GM21367 (cell line): ENCODE results near the gene XCL2.
"Not testable (repeated sequence)": the region's sequence is repeated elsewhere in the genome, so short reads cannot be mapped to it uniquely, and the experiment has no call there.

Experiments
- ATAC-seq: cut with Tn5 transposase; IDR thresholded peaks from one replicate; pipeline ENCODE4 v1.9.1; 2021; ENCODE audit not compliant: unreplicated experiment

Gene XCL2

DNA sequence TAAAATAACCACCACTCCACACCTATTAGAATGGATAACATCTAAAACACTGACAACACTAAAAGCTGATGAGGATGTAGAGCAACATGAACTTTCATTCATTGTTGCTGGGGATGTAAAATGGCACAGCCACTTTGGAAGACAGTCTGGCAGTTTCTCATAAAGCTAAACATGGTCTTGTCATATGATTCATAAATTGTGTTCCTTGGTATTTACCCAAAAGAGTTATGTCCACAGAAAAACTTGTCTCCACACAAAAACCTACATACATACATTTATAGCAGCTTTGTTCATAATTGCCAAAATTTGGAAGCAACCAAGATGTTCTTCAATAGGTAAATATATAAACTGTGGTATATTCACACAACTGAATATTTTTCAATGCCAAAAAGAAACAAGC lies 16.6 kb upstream of the XCL2 start:
- ATAC-seq, result no peak

GRCh38 chr1:168556647-168557046 lies 12.8 kb upstream of the XCL2 start:
- ATAC-seq, result no peak

GRCh38 chr1:168555508-168556046 lies 11.8 kb upstream of the XCL2 start:
- no peak for ATAC-seq

GRCh38 chr1:168554603-168555483 lies 11.0 kb upstream of the XCL2 start:
- no peak for ATAC-seq

DNA sequence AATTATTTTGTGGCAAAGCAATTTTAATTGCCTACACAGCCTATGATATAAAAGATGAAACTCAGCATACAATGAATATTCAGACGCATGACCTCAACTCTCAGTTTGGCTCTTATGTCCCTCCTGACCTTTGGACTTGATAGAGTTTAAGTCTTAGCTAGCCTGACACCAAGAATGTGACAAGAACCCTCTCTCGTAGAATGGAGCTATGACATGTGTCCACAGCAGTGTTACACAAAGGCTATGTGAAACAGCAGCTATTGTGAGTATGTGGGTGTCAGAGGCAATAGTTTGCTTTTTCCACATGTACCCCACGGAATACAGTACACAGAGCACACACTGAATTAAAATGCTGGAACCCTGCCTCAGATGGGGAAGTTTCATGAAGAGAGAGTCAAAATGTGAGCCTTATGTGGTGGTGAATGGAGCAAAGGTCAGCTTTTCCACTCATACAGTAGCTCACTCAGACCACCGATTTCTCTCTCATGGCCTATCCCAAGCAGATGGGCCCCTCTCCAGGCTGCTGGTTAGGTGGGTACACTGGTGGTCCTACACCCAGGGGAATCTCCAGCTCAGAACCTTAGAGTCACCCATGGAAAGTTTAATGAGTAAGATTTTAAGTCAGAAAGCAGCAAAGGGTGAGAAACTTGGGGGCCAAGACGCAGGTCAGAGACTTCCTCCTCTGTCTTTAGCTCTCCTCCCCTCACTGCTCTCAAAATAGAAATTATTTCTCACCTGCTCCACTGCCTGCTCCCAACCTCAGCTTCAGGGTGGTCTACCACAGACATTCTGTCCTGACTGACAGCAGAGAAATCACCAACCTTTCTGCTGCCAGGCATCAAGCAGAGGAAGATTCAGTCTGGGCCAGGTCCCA lies 10.1 kb upstream of the XCL2 start:
- no peak for ATAC-seq

DNA sequence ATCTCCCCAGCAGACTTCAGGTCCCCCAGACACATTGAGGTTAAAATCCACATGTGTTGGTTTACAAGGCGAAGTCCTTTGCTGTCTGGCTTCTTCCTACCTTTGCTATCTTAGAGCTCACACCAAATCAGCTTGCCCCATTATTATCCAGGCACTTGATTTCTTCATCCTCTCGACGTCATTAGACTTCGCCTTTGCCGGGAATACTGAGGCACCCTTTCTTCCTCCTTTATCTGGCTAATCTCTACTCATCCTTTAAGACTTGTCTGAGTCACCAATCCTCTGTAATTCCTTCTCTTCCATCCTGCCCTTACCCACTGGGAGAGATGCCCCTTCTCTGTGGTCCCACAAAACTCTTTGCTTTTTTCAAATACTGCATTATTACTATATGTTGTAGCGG lies 9.2 kb upstream of the XCL2 start:
- no peak for ATAC-seq

- no peak for ATAC-seq
Observed at GRCh38 chr1:168551688-168552087, 7.9 kb upstream of the XCL2 start.

DNA sequence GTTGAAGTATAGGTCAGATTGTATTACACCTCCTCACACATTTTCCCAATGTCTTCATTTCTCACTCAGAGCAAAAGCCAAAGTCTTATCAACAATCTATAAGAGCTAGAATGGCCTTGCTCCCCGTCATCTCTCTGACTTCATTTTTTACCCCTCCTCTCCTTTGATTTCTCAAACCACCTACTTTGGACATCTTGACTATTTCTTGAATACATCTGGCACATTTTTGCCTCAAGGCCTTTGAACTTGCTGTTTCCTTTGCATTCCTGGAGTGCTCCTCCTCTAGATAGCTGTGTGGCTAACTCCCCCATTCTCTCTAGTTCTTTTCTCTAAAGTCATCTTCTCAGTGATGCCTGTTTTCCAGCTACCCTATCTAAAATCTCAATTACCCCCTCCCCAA lies 7.2 kb upstream of the XCL2 start:
- no peak for ATAC-seq

- ATAC-seq, result not testable (repeated sequence)
Observed at GRCh38 chr1:168546553-168546895, 2.7 kb upstream of the XCL2 start.

GRCh38 chr1:168545678-168546552 lies 2.1 kb upstream of the XCL2 start:
- not testable (repeated sequence) for ATAC-seq

GRCh38 chr1:168542978-168543377 lies 819 bp downstream of the XCL2 start:
- ATAC-seq, result not testable (repeated sequence)

DNA sequence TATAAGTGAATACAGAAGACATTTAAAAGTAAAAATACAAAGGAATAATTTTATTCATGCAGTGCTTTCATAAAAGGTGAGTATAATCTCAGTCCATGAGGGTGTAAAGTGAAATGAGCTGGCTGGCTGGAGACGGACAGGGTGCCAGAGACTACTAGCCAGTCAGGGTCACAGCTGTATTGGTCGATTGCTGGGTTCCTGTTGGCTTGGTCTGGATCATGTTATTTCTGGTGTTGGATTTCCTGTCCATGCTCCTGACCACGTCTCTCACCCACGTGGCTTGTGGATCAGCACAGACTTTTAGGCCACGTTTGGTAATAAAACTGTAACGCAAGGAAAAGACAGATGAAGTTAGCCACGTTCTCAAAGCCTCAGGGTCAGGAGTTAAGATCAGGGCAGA lies 3.0 kb downstream of the XCL2 start:
- ATAC-seq, result not testable (repeated sequence)

GRCh38 chr1:168535536-168535935 lies 8.3 kb downstream of the XCL2 start:
- ATAC-seq, result no peak

- no peak for ATAC-seq
Observed at GRCh38 chr1:168531615-168532345, 12.0 kb downstream of the XCL2 start.

DNA sequence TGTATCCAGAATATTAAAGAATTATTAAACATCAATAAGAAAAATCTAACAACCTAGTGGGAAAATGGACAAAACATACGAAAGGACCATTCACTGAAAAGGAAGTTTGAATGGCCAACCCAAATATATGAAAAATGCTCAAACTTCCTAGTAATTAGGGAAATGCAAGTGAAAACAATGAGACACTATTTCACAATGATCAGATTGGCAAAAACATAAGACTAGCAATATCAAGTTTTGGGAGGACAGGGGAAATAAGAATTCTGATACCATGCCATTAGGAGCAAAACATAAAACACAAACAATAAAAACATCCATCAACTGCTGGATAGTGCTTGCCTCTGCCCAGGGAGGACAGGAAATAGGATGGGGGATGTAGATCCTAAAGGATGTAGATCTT lies 14.3 kb downstream of the XCL2 start:
- ATAC-seq, result no peak

- ATAC-seq, result no peak
Observed at GRCh38 chr1:168521401-168522000, 22.3 kb downstream of the XCL2 start.

DNA sequence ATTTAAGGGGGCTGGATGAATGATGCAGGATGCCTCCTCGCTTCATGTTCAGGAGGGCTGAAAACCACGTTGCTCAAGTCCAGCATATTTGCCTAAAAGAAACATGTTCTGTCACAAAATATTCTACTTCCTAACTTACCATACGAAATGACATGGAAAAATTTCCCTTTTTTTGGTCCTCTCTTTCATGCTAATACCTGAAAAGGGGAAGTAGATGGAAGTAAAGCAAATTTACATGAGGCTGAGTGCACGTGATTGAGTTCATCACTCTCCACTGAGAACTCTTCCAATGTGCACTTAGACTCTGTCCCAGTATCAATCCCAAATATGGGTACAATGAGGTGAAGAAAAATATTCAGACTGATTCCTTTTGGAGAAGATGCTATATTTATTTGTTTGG lies 23.0 kb downstream of the XCL2 start:
- ATAC-seq, result no peak

DNA sequence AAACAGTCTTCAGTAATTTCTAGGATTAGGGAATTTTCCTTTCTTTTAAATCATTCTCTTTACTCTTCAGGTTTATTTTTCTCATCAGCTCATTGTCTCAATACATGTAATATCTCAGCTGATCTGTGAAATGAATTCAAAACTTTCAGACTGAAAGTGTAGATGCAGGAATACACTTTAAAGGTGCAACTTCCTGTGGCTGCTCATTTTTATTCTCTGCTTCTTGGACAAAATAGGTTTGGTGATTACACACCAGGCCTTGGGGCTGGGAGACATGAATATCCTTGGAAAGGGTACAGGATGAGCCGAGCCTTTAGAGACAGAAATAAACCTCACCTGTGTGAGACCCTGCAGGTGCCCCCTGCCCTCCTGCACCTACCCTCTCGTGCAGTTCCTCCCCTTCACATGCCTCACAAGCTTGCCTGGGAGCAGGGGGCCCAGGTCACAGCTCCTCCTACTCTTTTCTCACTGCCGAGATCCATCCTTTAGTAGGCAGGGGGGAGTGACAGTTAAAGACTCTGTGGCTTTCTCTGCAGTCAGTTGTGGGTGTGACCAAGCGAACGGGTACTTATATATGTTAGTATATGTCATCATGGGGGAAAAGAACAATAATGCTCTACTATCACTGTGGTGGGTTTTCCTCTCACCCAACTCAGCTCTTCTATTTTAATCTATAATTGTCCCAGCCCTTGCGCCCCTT lies 23.6 kb downstream of the XCL2 start:
- no peak for ATAC-seq

GRCh38 chr1:168518813-168519212 lies 25.0 kb downstream of the XCL2 start:
- no peak for ATAC-seq
